ENCODE measurements around the gene C9. TPM values are rescaled to one million over a fixed set of nuclear protein-coding genes. Genes with fewer than 3 reads are reported as not detected.

The C9 gene
- total RNA-seq (ENCODE audit: unreplicated experiment), result not detected
- long read RNA-seq, result 0 reads

DNA sequence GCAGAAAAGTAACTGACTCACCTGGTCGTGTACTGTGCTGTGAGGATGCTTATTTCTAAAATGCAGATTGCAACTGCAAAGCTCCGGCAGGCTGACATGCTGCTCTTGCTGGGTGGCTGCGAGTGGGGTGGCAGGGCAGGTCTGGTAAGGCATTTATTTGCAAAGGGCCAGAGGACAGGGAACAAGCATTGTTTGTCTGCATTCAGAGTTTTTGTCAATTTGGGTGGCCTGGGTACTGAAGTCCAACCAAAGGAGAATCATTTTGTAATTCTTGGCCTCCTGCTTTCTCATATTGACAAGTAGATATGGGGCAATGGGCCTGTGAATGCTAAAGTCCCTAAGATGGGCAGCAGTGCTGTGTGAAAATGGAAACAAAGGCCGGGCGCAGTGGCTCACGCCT is at the start of gene C9:
Gene C9, minus strand, starts transcription at position 129 of the 400 bp plus-strand sequence. Its CDS starts 31 bp downstream, at position 98.
- Mint-ChIP-seq H3K27ac (ENCODE audit: unreplicated experiment) (no peak within 1 kb of the TSS), H3K4me1 (ENCODE audit: low read depth, unreplicated experiment) (no peaks in the 10 kb centered on the region), H3K27me3 (ENCODE audit: unreplicated experiment) (no peaks in the 10 kb centered on the region), H3K4me3 (ENCODE audit: unreplicated experiment) (no peak within 1 kb of the TSS), H3K9me3 (ENCODE audit: unreplicated experiment) (no peaks in the 10 kb centered on the region), H3K36me3 (ENCODE audit: unreplicated experiment) (no peaks in the 10 kb centered on the region)
- no peak for DNase-seq
- TF ChIP-seq, protein P1, sequence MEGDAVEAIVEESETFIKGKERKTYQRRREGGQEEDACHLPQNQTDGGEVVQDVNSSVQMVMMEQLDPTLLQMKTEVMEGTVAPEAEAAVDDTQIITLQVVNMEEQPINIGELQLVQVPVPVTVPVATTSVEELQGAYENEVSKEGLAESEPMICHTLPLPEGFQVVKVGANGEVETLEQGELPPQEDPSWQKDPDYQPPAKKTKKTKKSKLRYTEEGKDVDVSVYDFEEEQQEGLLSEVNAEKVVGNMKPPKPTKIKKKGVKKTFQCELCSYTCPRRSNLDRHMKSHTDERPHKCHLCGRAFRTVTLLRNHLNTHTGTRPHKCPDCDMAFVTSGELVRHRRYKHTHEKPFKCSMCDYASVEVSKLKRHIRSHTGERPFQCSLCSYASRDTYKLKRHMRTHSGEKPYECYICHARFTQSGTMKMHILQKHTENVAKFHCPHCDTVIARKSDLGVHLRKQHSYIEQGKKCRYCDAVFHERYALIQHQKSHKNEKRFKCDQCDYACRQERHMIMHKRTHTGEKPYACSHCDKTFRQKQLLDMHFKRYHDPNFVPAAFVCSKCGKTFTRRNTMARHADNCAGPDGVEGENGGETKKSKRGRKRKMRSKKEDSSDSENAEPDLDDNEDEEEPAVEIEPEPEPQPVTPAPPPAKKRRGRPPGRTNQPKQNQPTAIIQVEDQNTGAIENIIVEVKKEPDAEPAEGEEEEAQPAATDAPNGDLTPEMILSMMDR (IDR thresholded peaks at IDR 0.05; ENCODE audit: partially characterized antibody, unreplicated experiment), result no peak

DNA sequence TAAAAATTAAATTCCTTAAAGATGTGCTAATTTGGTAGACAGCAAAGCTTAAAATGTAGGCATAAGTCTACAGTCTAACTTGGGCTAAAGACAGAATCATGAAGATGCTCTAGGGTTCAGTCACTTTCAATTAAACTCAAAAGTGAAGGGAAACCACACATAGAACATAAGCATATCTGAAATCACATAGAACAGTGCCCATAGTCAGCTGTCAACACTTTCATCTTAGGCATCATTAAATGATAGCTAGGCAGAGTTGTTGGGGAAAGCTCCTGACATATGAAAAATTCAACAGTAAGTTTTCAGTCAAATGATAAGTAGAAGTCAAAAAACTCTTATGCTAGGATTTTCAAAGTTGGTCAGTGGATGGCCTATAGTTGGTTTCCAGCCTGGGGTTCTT is 49.5 kb upstream of the C9 start:
- H3K4me3 Mint-ChIP-seq (ENCODE audit: unreplicated experiment), result no peak overlapping the region
- no peak overlapping the region for H3K27ac Mint-ChIP-seq (ENCODE audit: unreplicated experiment)
- no peaks in the 10 kb centered on the region for H3K4me1 Mint-ChIP-seq (ENCODE audit: low read depth, unreplicated experiment)
- no peak for DNase-seq
- no peaks in the 10 kb centered on the region for H3K36me3 Mint-ChIP-seq (ENCODE audit: unreplicated experiment)
- TF ChIP-seq, protein P1 (IDR thresholded peaks at IDR 0.05; ENCODE audit: partially characterized antibody, unreplicated experiment), result no peak
- no peaks in the 10 kb centered on the region for H3K27me3 Mint-ChIP-seq (ENCODE audit: unreplicated experiment)
- H3K9me3 Mint-ChIP-seq (ENCODE audit: unreplicated experiment), result no peaks in the 10 kb centered on the region

DNA sequence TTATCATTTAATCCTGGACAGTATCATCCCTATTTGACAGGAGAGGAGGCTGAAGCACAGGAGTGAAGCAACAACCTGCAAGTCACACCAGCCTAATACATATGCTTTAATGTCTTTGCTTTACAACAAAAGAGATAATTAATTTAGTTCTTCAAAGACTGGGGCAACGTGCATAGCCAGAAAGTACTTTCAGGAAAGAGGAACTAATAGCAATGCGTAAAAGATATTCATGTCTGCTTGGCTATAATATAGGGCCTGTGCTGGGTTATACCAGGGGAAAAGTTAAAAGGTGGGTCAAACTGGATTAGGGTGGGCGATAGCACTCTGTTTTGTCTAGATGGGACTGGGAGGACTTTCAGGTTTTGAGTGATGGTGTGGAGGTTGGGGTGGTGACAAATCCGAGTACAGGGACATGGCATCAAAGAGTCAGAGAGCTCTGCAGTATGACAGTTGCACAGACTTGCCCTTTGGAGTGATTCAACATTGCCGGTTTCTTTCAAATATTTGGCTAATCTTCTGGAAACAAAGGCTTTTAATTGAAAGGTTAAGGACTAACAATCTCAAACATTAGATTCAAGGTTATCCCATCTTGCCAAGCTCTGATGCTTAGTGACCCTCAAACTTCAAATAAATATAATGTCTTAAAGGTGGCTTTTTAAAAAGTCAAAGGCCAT is 48.6 kb upstream of the C9 start:
- Mint-ChIP-seq H3K4me1 (ENCODE audit: low read depth, unreplicated experiment) (no peaks in the 10 kb centered on the region), H3K27me3 (ENCODE audit: unreplicated experiment) (no peaks in the 10 kb centered on the region), H3K4me3 (ENCODE audit: unreplicated experiment) (no peak overlapping the region), H3K9me3 (ENCODE audit: unreplicated experiment) (no peaks in the 10 kb centered on the region), H3K36me3 (ENCODE audit: unreplicated experiment) (no peaks in the 10 kb centered on the region), H3K27ac (ENCODE audit: unreplicated experiment) (no peak overlapping the region)
- TF ChIP-seq, protein P1 (IDR thresholded peaks at IDR 0.05; ENCODE audit: partially characterized antibody, unreplicated experiment), result no peak
- DNase-seq, result no peak

DNA sequence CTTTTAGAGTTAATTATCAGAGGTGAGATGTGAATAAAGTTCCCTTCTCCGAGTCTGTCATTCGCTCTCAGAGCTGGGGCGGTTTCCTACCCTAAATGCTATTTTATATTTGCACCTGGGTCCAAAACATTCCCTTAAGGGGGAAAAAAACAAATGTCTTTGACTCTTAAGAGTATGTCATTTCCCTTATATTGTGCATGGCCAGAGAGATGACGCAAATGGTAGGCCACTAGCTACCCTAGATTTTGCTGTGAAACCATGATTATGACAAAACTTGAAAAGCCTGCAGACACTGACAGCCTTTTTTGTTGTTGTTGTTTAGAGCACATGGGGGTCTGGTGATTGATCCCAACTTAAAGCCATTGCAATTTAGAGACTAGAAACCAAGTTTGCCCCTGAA is 47.7 kb upstream of the C9 start:
- TF ChIP-seq, protein P1 (IDR thresholded peaks at IDR 0.05; ENCODE audit: partially characterized antibody, unreplicated experiment), result no peak
- Mint-ChIP-seq H3K27me3 (ENCODE audit: unreplicated experiment) (no peaks in the 10 kb centered on the region), H3K27ac (ENCODE audit: unreplicated experiment) (no peak overlapping the region), H3K36me3 (ENCODE audit: unreplicated experiment) (no peaks in the 10 kb centered on the region), H3K9me3 (ENCODE audit: unreplicated experiment) (no peaks in the 10 kb centered on the region), H3K4me3 (ENCODE audit: unreplicated experiment) (no peak overlapping the region), H3K4me1 (ENCODE audit: low read depth, unreplicated experiment) (no peaks in the 10 kb centered on the region)
- DNase-seq, result no peak

DNA sequence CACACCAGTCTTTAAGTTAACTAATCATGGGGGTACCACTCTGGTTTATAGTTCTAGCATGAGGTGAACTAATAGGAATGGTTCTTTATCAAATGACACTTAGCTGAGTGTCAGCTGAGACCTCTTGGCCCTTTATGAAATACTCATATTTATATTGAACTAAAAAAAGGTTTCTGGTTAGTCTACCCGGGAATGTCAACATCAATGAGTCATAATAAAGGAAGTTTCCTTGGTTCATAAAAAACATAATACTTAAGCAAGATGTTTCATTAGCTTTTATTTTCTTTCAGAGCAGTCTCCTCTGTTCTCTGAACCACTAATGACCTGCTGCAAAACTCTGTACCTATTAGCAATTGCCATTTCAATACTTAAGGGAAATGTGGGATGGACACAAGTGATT is 46.8 kb upstream of the C9 start:
- H3K4me3 Mint-ChIP-seq (ENCODE audit: unreplicated experiment), result no peak overlapping the region
- no peaks in the 10 kb centered on the region for H3K36me3 Mint-ChIP-seq (ENCODE audit: unreplicated experiment)
- H3K27ac Mint-ChIP-seq (ENCODE audit: unreplicated experiment), result no peak overlapping the region
- no peak for DNase-seq
- H3K9me3 Mint-ChIP-seq (ENCODE audit: unreplicated experiment), result no peaks in the 10 kb centered on the region
- no peaks in the 10 kb centered on the region for H3K4me1 Mint-ChIP-seq (ENCODE audit: low read depth, unreplicated experiment)
- TF ChIP-seq, protein P1 (IDR thresholded peaks at IDR 0.05; ENCODE audit: partially characterized antibody, unreplicated experiment), result no peak
- no peaks in the 10 kb centered on the region for H3K27me3 Mint-ChIP-seq (ENCODE audit: unreplicated experiment)
